CD4-positive, CD25-positive, alpha-beta regulatory T cell (primary cell): ENCODE data around the gene CRY1. TPM values are rescaled to one million over a fixed set of nuclear protein-coding genes. Genes with fewer than 3 reads are reported as not detected.
"Not testable (repeated sequence)": the region's sequence is repeated elsewhere in the genome, so short reads cannot be mapped to it uniquely, and the experiment has no call there.

Experiments used
- ATAC-seq, 2 donors: fragments of 150-1000 bp; cut with Tn5 transposase; one replicate each; pipeline ENCODE4 v1.10.0; 2021; ENCODE audit warnings: low read depth in 2 of 2, moderate number of reproducible peaks in 2 of 2, moderate library complexity in 1 of 2
- DNase-seq, 3 donors: peaks; one replicate each; pipeline versions ENCODE4 v3.0.0 to v3.0.0-alpha.2; 2012 to 2022; ENCODE audit warnings: mixed read lengths in 1 of 3
- H3K27ac ChIP-seq: one replicate; pipeline ENCODE4 v1.7.0; 2013; ENCODE audit warnings: mild to moderate bottlenecking, low read length; ENCODE audit not compliant: insufficient read depth, poor library complexity, severe bottlenecking
- H3K27me3 ChIP-seq: one replicate; pipeline ENCODE4 v1.7.0; 2013; ENCODE audit warnings: low read length; ENCODE audit not compliant: control insufficient read depth, insufficient read depth
- H3K36me3 ChIP-seq: one replicate; pipeline ENCODE4 v1.7.0; 2013; ENCODE audit warnings: mild to moderate bottlenecking, low read length, moderate library complexity; ENCODE audit not compliant: control insufficient read depth, insufficient read depth
- H3K4me1 ChIP-seq: 2 replicates; pipeline ENCODE4 v1.7.0; 2013; ENCODE audit warnings: mild to moderate bottlenecking, low read length; ENCODE audit not compliant: insufficient read depth, control insufficient read depth, poor library complexity, severe bottlenecking
- H3K4me3 ChIP-seq: one replicate; pipeline ENCODE4 v1.7.0; 2013; ENCODE audit warnings: low read depth, mild to moderate bottlenecking, low read length, moderate library complexity
- H3K9me3 ChIP-seq, 2 experiments: 1 replicate in 1 of 2; 2 replicates in 1 of 2; pipeline ENCODE4 v1.7.0; 2013; ENCODE audit warnings: low read length in 2 of 2, mild to moderate bottlenecking in 1 of 2, moderate library complexity in 1 of 2; ENCODE audit not compliant: control insufficient read depth in 2 of 2
- H3K27ac Mint-ChIP-seq, 3 donors: one replicate each; pipeline ENCODE4 v1.8.0; 2020 to 2022; ENCODE audit warnings: mild to moderate bottlenecking in 3 of 3, mixed read lengths in 3 of 3, moderate library complexity in 2 of 3
- H3K27me3 Mint-ChIP-seq: one replicate; pipeline ENCODE4 v1.8.0; 2022; ENCODE audit warnings: mild to moderate bottlenecking, mixed read lengths
- H3K36me3 Mint-ChIP-seq: one replicate; pipeline ENCODE4 v1.8.0; 2020; ENCODE audit warnings: mixed read lengths
- H3K4me1 Mint-ChIP-seq, 4 donors: one replicate each; pipeline ENCODE4 v1.8.0; 2020 to 2022; ENCODE audit warnings: mixed read lengths in 4 of 4, mild to moderate bottlenecking in 1 of 4
- H3K4me3 Mint-ChIP-seq, 4 donors: one replicate each; pipeline ENCODE4 v1.8.0; 2020 to 2022; ENCODE audit warnings: mild to moderate bottlenecking in 4 of 4, mixed read lengths in 4 of 4, moderate library complexity in 3 of 4
- H3K9me3 Mint-ChIP-seq, 7 donors: one replicate each; pipeline ENCODE4 v1.8.0; 2020 to 2022; ENCODE audit warnings: mixed read lengths in 7 of 7, mild to moderate bottlenecking in 3 of 7, moderate library complexity in 2 of 7
- polyA plus RNA-seq, 4 donors: library from polyadenylated mRNA; unstranded; fragments of 300-500 nt; fragmentation: Illumina TruSeq; gene quantifications; one replicate each; pipeline ENCODE4 v1.2.3, GENCODE V29; 2021
- total RNA-seq: library from RNA; stranded (reverse); gene quantifications from one replicate; pipeline ENCODE4 v1.2.3, GENCODE V29; 2022

CRY1 gene
- total and polyA plus RNA-seq, 5 donors from 2014 or later, result 26.7 to 91.1 (median 31.4) TPM

DNA sequence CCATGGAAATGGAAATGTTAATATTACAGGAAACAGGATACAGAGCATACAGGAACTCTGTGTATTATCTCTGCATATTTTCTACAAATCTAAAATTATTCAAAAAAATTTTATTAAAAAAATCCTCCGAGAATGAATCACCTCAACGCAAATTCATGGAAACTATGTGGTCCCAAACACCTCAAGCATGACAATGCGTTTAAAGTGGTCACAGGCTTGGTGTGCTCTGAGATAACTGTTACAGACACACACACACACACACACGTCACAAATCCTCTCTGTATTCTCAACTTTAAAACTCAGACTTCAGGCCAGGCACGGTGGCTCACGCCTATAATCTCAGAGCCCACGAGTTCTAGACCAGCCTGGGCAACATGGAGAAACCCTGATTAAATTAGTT lies 61.1 kb downstream of the CRY1 start:
- DNase-seq, result no peak
- Mint-ChIP-seq H3K27ac (peak overlapping the region in 1 of 3 donors; percentile 38), H3K27me3 (no peaks in the 10 kb centered on the region), H3K36me3 (peaks cover 13% of the 10 kb centered on the region), H3K4me1 (peaks cover 41 to 75% (median 58%) of the 10 kb centered on the region in 4 donors), H3K9me3 (peaks cover 0 to 1% (median 0%) of the 10 kb centered on the region in 7 donors), H3K4me3 (peak overlapping the region in 1 of 4 donors; percentile 16)
- ATAC-seq, result no peak
- H3K27ac ChIP-seq, result no peak overlapping the region
- peaks cover 33% of the 10 kb centered on the region for H3K4me1 ChIP-seq
- no peak overlapping the region for H3K4me3 ChIP-seq
- H3K36me3 ChIP-seq, result no peaks in the 10 kb centered on the region
- no peaks in the 10 kb centered on the region for H3K27me3 ChIP-seq
- H3K9me3 ChIP-seq, result no peaks in the 10 kb centered on the region

DNA sequence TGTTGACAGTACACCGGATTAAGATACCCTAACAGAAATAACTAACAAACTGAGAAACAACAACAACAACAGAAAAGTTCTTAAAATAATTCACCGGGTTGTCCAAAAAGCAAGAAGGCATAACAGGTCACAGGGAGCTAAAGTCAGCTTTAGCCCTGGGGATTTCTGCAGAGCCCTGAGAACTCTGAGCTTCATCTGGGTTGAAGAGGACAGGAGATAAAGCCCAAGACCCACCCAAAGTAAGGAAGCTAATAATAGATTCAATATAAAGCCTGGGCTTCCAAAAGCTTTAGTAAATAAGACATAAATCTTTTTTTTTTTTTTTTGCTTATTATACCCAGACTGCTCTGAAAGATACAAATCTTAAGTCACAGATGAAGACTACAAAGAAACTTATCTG lies 62.3 kb downstream of the CRY1 start:
- H3K27ac Mint-ChIP-seq, result peak overlapping the region; percentile 54 to 91 (median 82)
- no peak for DNase-seq
- peak overlapping the region; percentile 43 for H3K4me3 ChIP-seq
- peak overlapping the region; percentile 69 for H3K27ac ChIP-seq
- no peaks in the 10 kb centered on the region for H3K27me3 Mint-ChIP-seq
- H3K9me3 ChIP-seq, result no peaks in the 10 kb centered on the region
- peaks cover 6% of the 10 kb centered on the region for H3K36me3 Mint-ChIP-seq
- ATAC-seq, result no peak
- H3K36me3 ChIP-seq, result no peaks in the 10 kb centered on the region
- H3K27me3 ChIP-seq, result no peaks in the 10 kb centered on the region
- peaks cover 40% of the 10 kb centered on the region for H3K4me1 ChIP-seq
- H3K4me1 Mint-ChIP-seq, result peaks cover 48 to 76% (median 62%) of the 10 kb centered on the region in 4 donors
- no peaks in the 10 kb centered on the region for H3K9me3 Mint-ChIP-seq
- H3K4me3 Mint-ChIP-seq, result peak overlapping the region in 2 of 4 donors; percentile 11 to 41

DNA sequence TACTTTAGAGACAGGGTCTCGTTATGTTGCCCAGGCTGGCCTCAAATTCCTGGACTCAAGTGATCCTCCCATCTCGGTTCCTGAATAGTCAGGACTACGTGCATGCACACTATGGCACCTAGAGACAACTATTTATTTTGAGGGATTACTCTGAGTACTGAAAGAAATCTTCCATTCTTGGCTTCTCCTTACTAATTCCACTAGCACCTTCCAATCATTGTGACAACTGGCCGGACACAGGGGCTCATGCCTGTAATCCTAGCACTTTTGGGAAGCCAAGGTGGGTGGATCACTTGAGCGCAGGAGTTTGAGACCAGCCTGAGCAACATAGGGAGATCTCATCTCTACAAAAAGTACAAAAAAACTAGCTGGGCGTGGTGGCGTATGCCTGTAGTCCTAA lies 64.3 kb downstream of the CRY1 start:
- no peak for ATAC-seq
- Histone ChIP-seq H3K27ac (peak overlapping the region; percentile 93), H3K27me3 (no peaks in the 10 kb centered on the region), H3K4me1 (peaks cover 40% of the 10 kb centered on the region), H3K9me3 (no peaks in the 10 kb centered on the region), H3K4me3 (no peak overlapping the region), H3K36me3 (no peaks in the 10 kb centered on the region)
- no peaks in the 10 kb centered on the region for H3K9me3 Mint-ChIP-seq
- no peaks in the 10 kb centered on the region for H3K27me3 Mint-ChIP-seq
- peak overlapping the region; percentile 1 to 89 (median 79) for H3K27ac Mint-ChIP-seq
- peak overlapping the region in 2 of 4 donors; percentile 18 to 48 for H3K4me3 Mint-ChIP-seq
- peaks cover 33 to 70% (median 54%) of the 10 kb centered on the region in 4 donors for H3K4me1 Mint-ChIP-seq
- no peaks in the 10 kb centered on the region for H3K36me3 Mint-ChIP-seq
- no peak for DNase-seq

- H3K9me3 Mint-ChIP-seq, result no peaks in the 10 kb centered on the region
- peak overlapping the region; percentile 89 to 96 (median 94) for H3K27ac Mint-ChIP-seq
- H3K4me3 ChIP-seq, result peak overlapping the region; percentile 62
- H3K27me3 ChIP-seq, result no peaks in the 10 kb centered on the region
- no peaks in the 10 kb centered on the region for H3K36me3 Mint-ChIP-seq
- no peaks in the 10 kb centered on the region for H3K27me3 Mint-ChIP-seq
- peaks cover 40% of the 10 kb centered on the region for H3K4me1 ChIP-seq
- no peaks in the 10 kb centered on the region for H3K9me3 ChIP-seq
- ATAC-seq (peak; percentile 85 to 87), DNase-seq (peak; percentile 14 to 76 (median 66))
- H3K4me3 Mint-ChIP-seq, result peak overlapping the region; percentile 59 to 82 (median 65)
- peak overlapping the region; percentile 93 for H3K27ac ChIP-seq
- H3K4me1 Mint-ChIP-seq, result peaks cover 37 to 66% (median 51%) of the 10 kb centered on the region in 4 donors
- H3K36me3 ChIP-seq, result no peaks in the 10 kb centered on the region
Observed at GRCh38 chr12:107027636-107028053, 65.7 kb downstream of the CRY1 start.

- no peaks in the 10 kb centered on the region for H3K27me3 ChIP-seq
- ATAC-seq (peak in 1 of 2 donors; percentile 41), DNase-seq (no peak)
- H3K36me3 ChIP-seq, result no peaks in the 10 kb centered on the region
- H3K4me3 ChIP-seq, result peak overlapping the region; percentile 62
- no peaks in the 10 kb centered on the region for H3K9me3 ChIP-seq
- Mint-ChIP-seq H3K36me3 (no peaks in the 10 kb centered on the region), H3K4me3 (peak overlapping the region; percentile 23 to 82 (median 64)), H3K27me3 (no peaks in the 10 kb centered on the region), H3K4me1 (peaks cover 37 to 61% (median 49%) of the 10 kb centered on the region in 4 donors), H3K27ac (peak overlapping the region; percentile 89 to 96 (median 94)), H3K9me3 (no peaks in the 10 kb centered on the region)
- peak overlapping the region; percentile 93 for H3K27ac ChIP-seq
- H3K4me1 ChIP-seq, result peaks cover 40% of the 10 kb centered on the region
Observed at GRCh38 chr12:107026806-107027635, 66.3 kb downstream of the CRY1 start.

DNA sequence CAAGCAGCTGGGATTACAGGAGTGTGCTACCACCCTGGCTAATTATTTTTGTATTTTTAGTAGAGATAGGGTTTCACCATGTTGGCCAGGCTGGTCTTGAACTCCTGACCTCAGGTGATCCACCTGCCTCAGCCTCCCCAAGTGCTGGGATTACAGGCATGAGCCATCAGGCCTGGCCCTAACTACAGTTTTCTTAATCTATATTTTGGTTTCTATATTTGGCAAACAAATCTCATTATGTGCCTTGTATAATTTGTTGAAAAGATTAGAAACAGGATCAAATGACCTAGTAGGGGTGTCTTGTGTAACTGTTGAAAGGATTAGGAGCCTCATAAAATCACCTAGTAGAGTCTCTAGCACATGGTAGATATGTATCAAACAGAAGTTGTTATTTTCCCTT lies 67.0 kb downstream of the CRY1 start:
- not testable (repeated sequence) for H3K27me3 Mint-ChIP-seq, H3K9me3 Mint-ChIP-seq, H3K27me3 ChIP-seq, ATAC-seq, DNase-seq, H3K4me3 Mint-ChIP-seq, H3K9me3 ChIP-seq, H3K36me3 ChIP-seq, H3K36me3 Mint-ChIP-seq
- Histone ChIP-seq H3K27ac (peak overlapping the region; percentile 93), H3K4me1 (peaks cover 37% of the 10 kb centered on the region), H3K4me3 (peak overlapping the region; percentile 62)
- peaks cover 33 to 54% (median 46%) of the 10 kb centered on the region in 4 donors for H3K4me1 Mint-ChIP-seq
- peak overlapping the region; percentile 32 to 96 (median 89) for H3K27ac Mint-ChIP-seq

GRCh38 chr12:107025671-107026070 lies 67.7 kb downstream of the CRY1 start:
- Histone ChIP-seq H3K27me3 (no peaks in the 10 kb centered on the region), H3K27ac (peak overlapping the region; percentile 93), H3K4me3 (no peak overlapping the region), H3K9me3 (no peaks in the 10 kb centered on the region), H3K36me3 (peaks cover 4% of the 10 kb centered on the region), H3K4me1 (peaks cover 30% of the 10 kb centered on the region)
- no peak for ATAC-seq
- no peaks in the 10 kb centered on the region for H3K27me3 Mint-ChIP-seq
- DNase-seq, result no peak
- H3K36me3 Mint-ChIP-seq, result peaks cover 2% of the 10 kb centered on the region
- peaks cover 29 to 48% (median 42%) of the 10 kb centered on the region in 4 donors for H3K4me1 Mint-ChIP-seq
- no peak overlapping the region for H3K4me3 Mint-ChIP-seq
- H3K27ac Mint-ChIP-seq, result peak overlapping the region in 1 of 3 donors; percentile 4
- H3K9me3 Mint-ChIP-seq, result no peaks in the 10 kb centered on the region
